Fibroblast of lung (primary cell): ENCODE results near the gene CLTCL1.

ENCODE experiments used
- EZH2 ChIP-seq: IDR thresholded peaks from 2 replicates; pipeline ENCODE4 v1.5.1; 2012; ENCODE audit warnings: low read length, control low read depth, mild to moderate bottlenecking; ENCODE audit errors: missing control alignments
- TF ChIP-seq, protein P1 (sequence below), 2 donors: IDR thresholded peaks in 1 of 2; conservative IDR thresholded peaks in 1 of 2; 1 replicate in 1 of 2; 2 replicates in 1 of 2; pipeline ENCODE4 v1.5.1; 2011 to 2012; ENCODE audit warnings: low read length in 2 of 2, control low read depth in 1 of 2, inconsistent platforms in 1 of 2, low read depth in 1 of 2, mild to moderate bottlenecking in 1 of 2

- TF ChIP-seq, protein P1, sequence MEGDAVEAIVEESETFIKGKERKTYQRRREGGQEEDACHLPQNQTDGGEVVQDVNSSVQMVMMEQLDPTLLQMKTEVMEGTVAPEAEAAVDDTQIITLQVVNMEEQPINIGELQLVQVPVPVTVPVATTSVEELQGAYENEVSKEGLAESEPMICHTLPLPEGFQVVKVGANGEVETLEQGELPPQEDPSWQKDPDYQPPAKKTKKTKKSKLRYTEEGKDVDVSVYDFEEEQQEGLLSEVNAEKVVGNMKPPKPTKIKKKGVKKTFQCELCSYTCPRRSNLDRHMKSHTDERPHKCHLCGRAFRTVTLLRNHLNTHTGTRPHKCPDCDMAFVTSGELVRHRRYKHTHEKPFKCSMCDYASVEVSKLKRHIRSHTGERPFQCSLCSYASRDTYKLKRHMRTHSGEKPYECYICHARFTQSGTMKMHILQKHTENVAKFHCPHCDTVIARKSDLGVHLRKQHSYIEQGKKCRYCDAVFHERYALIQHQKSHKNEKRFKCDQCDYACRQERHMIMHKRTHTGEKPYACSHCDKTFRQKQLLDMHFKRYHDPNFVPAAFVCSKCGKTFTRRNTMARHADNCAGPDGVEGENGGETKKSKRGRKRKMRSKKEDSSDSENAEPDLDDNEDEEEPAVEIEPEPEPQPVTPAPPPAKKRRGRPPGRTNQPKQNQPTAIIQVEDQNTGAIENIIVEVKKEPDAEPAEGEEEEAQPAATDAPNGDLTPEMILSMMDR (conservative IDR thresholded peaks at IDR 0.05 in 1 of 2, IDR thresholded peaks at IDR 0.05 in 1 of 2; ENCODE audit: low read depth in 1 of 2, low read length in 2 of 2) = no peak
- TF ChIP-seq EZH2 = no peak
These were observed 153.1 kb downstream of the CLTCL1 start for GRCh38 chr22:19138217-19139000.
